H7 (cell line): Measurements from ENCODE around the gene ZFP42. TPM values are rescaled to one million over a fixed set of nuclear protein-coding genes. Genes with fewer than 3 reads are reported as not detected.
"Not testable (repeated sequence)": the region's sequence is repeated elsewhere in the genome, so short reads cannot be mapped to it uniquely, and the experiment has no call there.

Experiments
- DNase-seq: peaks from one replicate; pipeline ENCODE4 v3.0.0; 2012
- H3K27me3 ChIP-seq: 2 replicates; pipeline ENCODE4 v1.6.0; 2011; ENCODE audit warnings: mild to moderate bottlenecking, low read length; ENCODE audit not compliant: control insufficient read depth, insufficient read depth
- H3K36me3 ChIP-seq: replicated peaks from 2 replicates; pipeline ENCODE4 v1.5.1; 2011; ENCODE audit warnings: low read length; ENCODE audit not compliant: control insufficient read depth, insufficient read depth
- H3K4me3 ChIP-seq: 2 replicates; pipeline ENCODE4 v1.5.1; 2011; ENCODE audit warnings: low read depth, mild to moderate bottlenecking, control low read depth, low read length, moderate library complexity; ENCODE audit not compliant: insufficient read depth
- total RNA-seq: library from RNA; depleted of rRNA; stranded (reverse); fragments of >200 nt; shearing (Covaris generic); gene quantifications from 2 replicates; pipeline ENCODE4 v1.2.3, GENCODE V29; 2014; rRNA removed

Gene ZFP42
- total RNA-seq = 174 and 194 TPM in 2 replicates

GRCh38 chr4:187995322-187996207 lies at the start of gene ZFP42:
Gene ZFP42, plus strand, starts transcription at chr4:187995771. Its CDS starts 7,037 bp downstream, at chr4:188002808.
- peak within 1 kb of the TSS; percentile 71 for H3K4me3 ChIP-seq

GRCh38 chr4:187961171-187961570 lies 34.4 kb upstream of the ZFP42 start:
- Histone ChIP-seq H3K27me3 (no peaks in the 10 kb centered on the region), H3K4me3 (no peak overlapping the region), H3K36me3 (no peaks in the 10 kb centered on the region)
- DNase-seq = no peak

More at GRCh38 chr4:187995322-187996207, at the start of gene ZFP42:
- Histone ChIP-seq H3K36me3 (peaks cover 21% of the 10 kb centered on the region), H3K27me3 (no peaks in the 10 kb centered on the region)
- DNase-seq = peak; percentile 96

GRCh38 chr4:187961961-187962360 lies 33.6 kb upstream of the ZFP42 start:
- H3K27me3 ChIP-seq = no peaks in the 10 kb centered on the region
- no peak overlapping the region for H3K4me3 ChIP-seq
- DNase-seq = no peak
- H3K36me3 ChIP-seq = no peaks in the 10 kb centered on the region

GRCh38 chr4:187962926-187963325 lies 32.6 kb upstream of the ZFP42 start:
- Histone ChIP-seq H3K27me3 (no peaks in the 10 kb centered on the region), H3K36me3 (no peaks in the 10 kb centered on the region), H3K4me3 (no peak overlapping the region)
- no peak for DNase-seq

GRCh38 chr4:187965726-187966125 lies 29.8 kb upstream of the ZFP42 start:
- Histone ChIP-seq H3K36me3 (no peaks in the 10 kb centered on the region), H3K27me3 (no peaks in the 10 kb centered on the region), H3K4me3 (no peak overlapping the region)
- DNase-seq = no peak

GRCh38 chr4:187972135-187972534 lies 23.4 kb upstream of the ZFP42 start:
- H3K27me3 ChIP-seq = no peaks in the 10 kb centered on the region
- H3K4me3 ChIP-seq = no peak overlapping the region
- no peak for DNase-seq
- no peaks in the 10 kb centered on the region for H3K36me3 ChIP-seq

- H3K36me3 ChIP-seq = no peaks in the 10 kb centered on the region
- H3K27me3 ChIP-seq = no peaks in the 10 kb centered on the region
- H3K4me3 ChIP-seq = no peak overlapping the region
- no peak for DNase-seq
Measured at GRCh38 chr4:187983746-187984145, 11.8 kb upstream of the ZFP42 start.

GRCh38 chr4:187992971-187993370 lies 2.6 kb upstream of the ZFP42 start:
- Histone ChIP-seq H3K36me3 (no peaks in the 10 kb centered on the region; the same call in 1 of the 2 replicates), H3K27me3 (no peaks in the 10 kb centered on the region), H3K4me3 (no peak overlapping the region)
- no peak for DNase-seq

GRCh38 chr4:187993827-187994226 lies 1.7 kb upstream of the ZFP42 start:
- peak; percentile 71 for DNase-seq
- H3K27me3 ChIP-seq = no peaks in the 10 kb centered on the region
- H3K36me3 ChIP-seq = peaks cover 5% of the 10 kb centered on the region
- no peak overlapping the region for H3K4me3 ChIP-seq

GRCh38 chr4:187996502-187997177 lies 1.1 kb downstream of the ZFP42 start:
- Histone ChIP-seq H3K36me3 (peaks cover 27% of the 10 kb centered on the region), H3K4me3 (peak overlapping the region; percentile 71), H3K27me3 (no peaks in the 10 kb centered on the region)
- peak; percentile 86 for DNase-seq

- DNase-seq, H3K27me3 ChIP-seq: not testable (repeated sequence)
- Histone ChIP-seq H3K4me3 (peak overlapping the region; percentile 71), H3K36me3 (peaks cover 37% of the 10 kb centered on the region)
Measured at GRCh38 chr4:187997991-187998390, 2.4 kb downstream of the ZFP42 start.

GRCh38 chr4:187999406-187999932 lies 3.9 kb downstream of the ZFP42 start:
- no peaks in the 10 kb centered on the region for H3K27me3 ChIP-seq
- DNase-seq = no peak
- no peak overlapping the region for H3K4me3 ChIP-seq
- H3K36me3 ChIP-seq = peaks cover 47% of the 10 kb centered on the region

GRCh38 chr4:188002323-188002722 lies 6.8 kb downstream of the ZFP42 start:
- no peak for DNase-seq
- peaks cover 55% of the 10 kb centered on the region for H3K36me3 ChIP-seq
- H3K27me3 ChIP-seq = no peaks in the 10 kb centered on the region
- H3K4me3 ChIP-seq = no peak overlapping the region

- peaks cover 55% of the 10 kb centered on the region for H3K36me3 ChIP-seq
Measured at GRCh38 chr4:188002751-188003150, 7.2 kb downstream of the ZFP42 start.

GRCh38 chr4:188005561-188005960 lies 10.0 kb downstream of the ZFP42 start:
- no peak for DNase-seq
- Histone ChIP-seq H3K36me3 (peaks cover 34% of the 10 kb centered on the region), H3K4me3 (no peak overlapping the region), H3K27me3 (no peaks in the 10 kb centered on the region)

More at GRCh38 chr4:188002751-188003150, 7.2 kb downstream of the ZFP42 start:
- Histone ChIP-seq H3K4me3 (no peak overlapping the region), H3K27me3 (no peaks in the 10 kb centered on the region)
- DNase-seq = no peak
